ENCODE data around the gene BBS9.

DNA sequence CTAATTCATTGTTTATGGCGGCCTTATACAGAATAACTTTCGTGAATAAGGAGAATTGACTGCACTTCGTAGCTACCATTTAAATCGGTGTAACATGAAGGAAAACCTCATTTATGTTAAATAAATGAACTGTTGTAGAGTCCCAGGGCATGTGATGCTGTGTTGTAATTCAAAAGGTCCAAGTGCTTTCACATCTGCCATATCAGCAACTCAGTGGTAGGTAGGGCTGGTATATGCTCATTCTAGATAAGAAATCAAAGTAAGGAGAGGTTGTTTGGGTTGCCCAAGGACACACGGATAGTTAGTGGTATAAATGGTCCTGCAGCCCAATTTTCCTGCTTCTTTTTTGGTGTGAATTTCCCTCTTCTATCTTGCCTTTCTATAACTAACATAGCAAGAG lies 15.8 kb downstream of the BBS9 start:
- TF ChIP-seq POLR2A (IDR thresholded peaks at IDR 0.05) (no peak), POLR2AphosphoS5 (IDR thresholded peaks at IDR 0.05) (no peak)
- TF ChIP-seq, protein P1, sequence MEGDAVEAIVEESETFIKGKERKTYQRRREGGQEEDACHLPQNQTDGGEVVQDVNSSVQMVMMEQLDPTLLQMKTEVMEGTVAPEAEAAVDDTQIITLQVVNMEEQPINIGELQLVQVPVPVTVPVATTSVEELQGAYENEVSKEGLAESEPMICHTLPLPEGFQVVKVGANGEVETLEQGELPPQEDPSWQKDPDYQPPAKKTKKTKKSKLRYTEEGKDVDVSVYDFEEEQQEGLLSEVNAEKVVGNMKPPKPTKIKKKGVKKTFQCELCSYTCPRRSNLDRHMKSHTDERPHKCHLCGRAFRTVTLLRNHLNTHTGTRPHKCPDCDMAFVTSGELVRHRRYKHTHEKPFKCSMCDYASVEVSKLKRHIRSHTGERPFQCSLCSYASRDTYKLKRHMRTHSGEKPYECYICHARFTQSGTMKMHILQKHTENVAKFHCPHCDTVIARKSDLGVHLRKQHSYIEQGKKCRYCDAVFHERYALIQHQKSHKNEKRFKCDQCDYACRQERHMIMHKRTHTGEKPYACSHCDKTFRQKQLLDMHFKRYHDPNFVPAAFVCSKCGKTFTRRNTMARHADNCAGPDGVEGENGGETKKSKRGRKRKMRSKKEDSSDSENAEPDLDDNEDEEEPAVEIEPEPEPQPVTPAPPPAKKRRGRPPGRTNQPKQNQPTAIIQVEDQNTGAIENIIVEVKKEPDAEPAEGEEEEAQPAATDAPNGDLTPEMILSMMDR (IDR thresholded peaks at IDR 0.05) = no peak

Measured in suprapubic skin (tissue), 4 donors.